Endodermal cell (in vitro differentiated cells): Measurements from ENCODE around the gene TINCR. TPM values are rescaled to one million over a fixed set of nuclear protein-coding genes. Genes with fewer than 3 reads are reported as not detected.

Source experiments
- DNase-seq: peaks from one replicate; pipeline ENCODE4 v3.0.0-alpha.2; 2017
- H3K27ac ChIP-seq: 2 replicates; pipeline ENCODE4 v1.5.1; 2013; ENCODE audit warnings: mild to moderate bottlenecking, low read depth, low read length, moderate library complexity
- H3K27me3 ChIP-seq: 2 replicates; pipeline ENCODE4 v1.6.1; 2013; ENCODE audit warnings: mild to moderate bottlenecking, low read length, moderate library complexity; ENCODE audit not compliant: insufficient read depth, control insufficient read depth, poor library complexity, severe bottlenecking
- H3K36me3 ChIP-seq: 2 replicates; pipeline ENCODE4 v1.7.0; 2013; ENCODE audit warnings: mild to moderate bottlenecking, low read length, moderate library complexity; ENCODE audit not compliant: control insufficient read depth, insufficient read depth
- H3K4me1 ChIP-seq: one replicate; pipeline ENCODE4 v1.7.0; 2013; ENCODE audit warnings: low read length; ENCODE audit not compliant: control insufficient read depth, insufficient read depth
- H3K4me3 ChIP-seq: 2 replicates; pipeline ENCODE4 v1.5.1; 2013; ENCODE audit warnings: mild to moderate bottlenecking, low read length, moderate library complexity
- H3K9ac ChIP-seq: 2 replicates; pipeline ENCODE4 v1.6.1; 2013; ENCODE audit warnings: mild to moderate bottlenecking, low read length, moderate library complexity; ENCODE audit not compliant: poor library complexity, severe bottlenecking; ENCODE audit errors: extremely low read depth
- H3K9me3 ChIP-seq: 2 replicates; pipeline ENCODE4 v1.6.1; 2013; ENCODE audit warnings: mild to moderate bottlenecking, low read length, moderate library complexity; ENCODE audit not compliant: control insufficient read depth
- H3K27ac Mint-ChIP-seq: 2 replicates; pipeline ENCODE4 v1.8.0; 2020; ENCODE audit warnings: mixed read lengths
- H3K27me3 Mint-ChIP-seq: 2 replicates; pipeline ENCODE4 v1.8.0; 2021; ENCODE audit warnings: mild to moderate bottlenecking, mixed read lengths; ENCODE audit not compliant: insufficient read depth
- H3K36me3 Mint-ChIP-seq: 2 replicates; pipeline ENCODE4 v1.8.0; 2020; ENCODE audit warnings: low read depth, mixed read lengths
- H3K4me1 Mint-ChIP-seq: 2 replicates; pipeline ENCODE4 v1.8.0; 2020; ENCODE audit warnings: mixed read lengths
- H3K4me3 Mint-ChIP-seq: 2 replicates; pipeline ENCODE4 v1.8.0; 2020; ENCODE audit warnings: mild to moderate bottlenecking, moderate library complexity, mixed read lengths
- H3K9me3 Mint-ChIP-seq: 2 replicates; pipeline ENCODE4 v1.8.0; 2020; ENCODE audit warnings: mild to moderate bottlenecking, mixed read lengths
- WGBS, 2 experiments: methylation state at CpG; one replicate each; pipeline versions ENCODE4 v1.1.5 to v1.1.7; 2013; ENCODE audit warnings: missing lambda C conversion rate in 2 of 2, mixed read lengths in 1 of 2; ENCODE audit not compliant: insufficient coverage in 1 of 2, insufficient read length in 1 of 2; 5-methylcytosine and 5-hydroxymethylcytosine counted together
- total RNA-seq, 2 donors: library from RNA; stranded (reverse); fragmentation: NEBNext Ultra II Directional in 1 of 2; extraction: Animal tissue kit (Norgen Biotek cat#: 25700) in 1 of 2; gene quantifications; 2 replicates in 1 of 2; 3 replicates in 1 of 2; pipeline ENCODE4 v1.2.1, GENCODE V29; 2021
- TF ChIP-seq, protein P1 (sequence below): fragments of 200-600 bp; sonication (generic); conservative IDR thresholded peaks from 2 replicates; pipeline ENCODE4 v1.5.0; 2021; ENCODE audit warnings: antibody characterized with exemption, mild to moderate bottlenecking

Gene TINCR
- total RNA-seq, 2 donors from 2014 or later: 0.53 to 1.2 TPM

GRCh38 chr19:5579286-5579685 lies 11.5 kb upstream of the TINCR start:
- Histone ChIP-seq H3K4me1 (no peaks in the 10 kb centered on the region), H3K9ac (no peak overlapping the region), H3K27me3 (no peaks in the 10 kb centered on the region), H3K9me3 (no peaks in the 10 kb centered on the region), H3K36me3 (peaks cover 3% of the 10 kb centered on the region), H3K4me3 (no peak overlapping the region), H3K27ac (no peak overlapping the region)
- TF ChIP-seq, protein P1, sequence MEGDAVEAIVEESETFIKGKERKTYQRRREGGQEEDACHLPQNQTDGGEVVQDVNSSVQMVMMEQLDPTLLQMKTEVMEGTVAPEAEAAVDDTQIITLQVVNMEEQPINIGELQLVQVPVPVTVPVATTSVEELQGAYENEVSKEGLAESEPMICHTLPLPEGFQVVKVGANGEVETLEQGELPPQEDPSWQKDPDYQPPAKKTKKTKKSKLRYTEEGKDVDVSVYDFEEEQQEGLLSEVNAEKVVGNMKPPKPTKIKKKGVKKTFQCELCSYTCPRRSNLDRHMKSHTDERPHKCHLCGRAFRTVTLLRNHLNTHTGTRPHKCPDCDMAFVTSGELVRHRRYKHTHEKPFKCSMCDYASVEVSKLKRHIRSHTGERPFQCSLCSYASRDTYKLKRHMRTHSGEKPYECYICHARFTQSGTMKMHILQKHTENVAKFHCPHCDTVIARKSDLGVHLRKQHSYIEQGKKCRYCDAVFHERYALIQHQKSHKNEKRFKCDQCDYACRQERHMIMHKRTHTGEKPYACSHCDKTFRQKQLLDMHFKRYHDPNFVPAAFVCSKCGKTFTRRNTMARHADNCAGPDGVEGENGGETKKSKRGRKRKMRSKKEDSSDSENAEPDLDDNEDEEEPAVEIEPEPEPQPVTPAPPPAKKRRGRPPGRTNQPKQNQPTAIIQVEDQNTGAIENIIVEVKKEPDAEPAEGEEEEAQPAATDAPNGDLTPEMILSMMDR: no peak
- peaks cover 6% of the 10 kb centered on the region for H3K36me3 Mint-ChIP-seq
- peaks cover 11% of the 10 kb centered on the region for H3K4me1 Mint-ChIP-seq
- no peak overlapping the region for H3K4me3 Mint-ChIP-seq
- DNase-seq: no peak
- 86 to 94% methylated on average over 3 to 6 of the region's 6 CpGs for WGBS, 2 experiments
- H3K9me3 Mint-ChIP-seq: no peaks in the 10 kb centered on the region
- no peaks in the 10 kb centered on the region for H3K27me3 Mint-ChIP-seq
- no peak overlapping the region for H3K27ac Mint-ChIP-seq

GRCh38 chr19:5578097-5578846 lies 10.5 kb upstream of the TINCR start:
- Histone ChIP-seq H3K9me3 (no peaks in the 10 kb centered on the region), H3K4me1 (no peaks in the 10 kb centered on the region), H3K4me3 (no peak overlapping the region), H3K9ac (no peak overlapping the region), H3K27ac (no peak overlapping the region), H3K36me3 (peaks cover 3% of the 10 kb centered on the region), H3K27me3 (no peaks in the 10 kb centered on the region)
- DNase-seq: peak; percentile 91
- Mint-ChIP-seq H3K36me3 (peaks cover 5% of the 10 kb centered on the region), H3K4me1 (peaks cover 11% of the 10 kb centered on the region), H3K9me3 (no peaks in the 10 kb centered on the region), H3K27ac (no peak overlapping the region), H3K4me3 (no peak overlapping the region), H3K27me3 (no peaks in the 10 kb centered on the region)
- TF ChIP-seq, protein P1: peak; percentile 99
- WGBS, 2 experiments: 26 to 37% methylated on average over 10 to 28 of the region's 28 CpGs

DNA sequence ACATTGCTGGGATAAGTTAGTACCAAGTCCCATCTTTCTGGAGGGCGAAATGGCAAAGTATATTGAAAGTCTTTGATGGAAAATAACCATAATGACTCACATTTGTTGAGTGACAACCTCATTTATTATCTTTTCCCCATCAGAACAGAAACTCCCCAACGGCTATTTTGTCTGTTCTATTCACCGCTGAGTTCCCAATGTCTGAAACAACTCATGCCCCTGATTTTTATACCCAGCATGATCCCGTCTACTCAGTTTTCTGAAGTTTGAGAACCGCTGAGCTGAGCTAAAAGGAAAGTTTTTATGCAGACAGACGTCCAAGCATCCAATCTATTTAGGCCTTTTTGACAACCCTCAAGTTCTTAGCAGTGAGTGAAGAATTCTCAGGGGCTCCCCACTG lies 7.8 kb upstream of the TINCR start:
- no peaks in the 10 kb centered on the region for H3K36me3 ChIP-seq
- peaks cover 2% of the 10 kb centered on the region for H3K36me3 Mint-ChIP-seq
- WGBS, 2 experiments: 84 to 90% methylated on average over 4 to 6 of the region's 6 CpGs

More for the DNA sequence above, 7.8 kb upstream of the TINCR start:
- H3K27ac Mint-ChIP-seq: no peak overlapping the region
- Histone ChIP-seq H3K27ac (peak overlapping the region; percentile 63), H3K9me3 (no peaks in the 10 kb centered on the region), H3K4me3 (no peak overlapping the region), H3K4me1 (no peaks in the 10 kb centered on the region), H3K27me3 (no peaks in the 10 kb centered on the region), H3K9ac (no peak overlapping the region)
- no peaks in the 10 kb centered on the region for H3K9me3 Mint-ChIP-seq
- no peak for DNase-seq
- TF ChIP-seq, protein P1: no peak
- peaks cover 10% of the 10 kb centered on the region for H3K4me1 Mint-ChIP-seq
- peaks cover 7% of the 10 kb centered on the region for H3K27me3 Mint-ChIP-seq
- no peak overlapping the region for H3K4me3 Mint-ChIP-seq
